Cardiac muscle cell (in vitro differentiated cells and primary cell): ENCODE data around the gene CACNA1S. TPM values are rescaled to one million over a fixed set of nuclear protein-coding genes. Genes with fewer than 3 reads are reported as not detected.

Experiments used
- DNase-seq, 2 donors: peaks; one replicate each; pipeline versions ENCODE4 v3.0.0 to v3.0.0-alpha.2; 2010 to 2017; ENCODE audit warnings: low read depth in 1 of 2, low spot score in 1 of 2
- H3K27ac ChIP-seq: fragments of 200-600 bp; sonication (generic); 2 replicates; pipeline ENCODE4 v1.5.1; 2016
- H3K27me3 ChIP-seq: fragments of 200-600 bp; sonication (generic); 2 replicates; pipeline ENCODE4 v1.6.0; 2016; ENCODE audit warnings: control low read depth
- H3K36me3 ChIP-seq: fragments of 200-600 bp; sonication (generic); 2 replicates; pipeline ENCODE4 v1.5.1; 2016; ENCODE audit warnings: control low read depth
- H3K4me1 ChIP-seq: fragments of 200-600 bp; sonication (generic); 2 replicates; pipeline ENCODE4 v1.8.1; 2017; ENCODE audit warnings: low read depth, mild to moderate bottlenecking, mixed run types
- H3K4me3 ChIP-seq: fragments of 200-600 bp; sonication (generic); 2 replicates; pipeline ENCODE4 v1.5.1; 2016; ENCODE audit warnings: mild to moderate bottlenecking
- H3K9me3 ChIP-seq: fragments of 200-600 bp; sonication (generic); 2 replicates; pipeline ENCODE4 v1.5.1; 2017; ENCODE audit warnings: low read depth, mild to moderate bottlenecking, control low read depth
- CTCF ChIP-seq: IDR thresholded peaks from 2 replicates; pipeline ENCODE4 v1.5.1; 2012; ENCODE audit warnings: low read depth, mild to moderate bottlenecking, low read length
- polyA plus RNA-seq: library from polyadenylated mRNA; unstranded; fragments of >200 nt; fragmentation: Nextera tagmentation; extraction: Ambion mirVana; gene quantifications from 2 replicates; pipeline ENCODE4 v1.2.1, GENCODE V29; 2016
- total RNA-seq: library from RNA; depleted of rRNA; stranded (reverse); fragments of >200 nt; gene quantifications from 2 replicates; pipeline ENCODE4 v1.2.3, GENCODE V29; 2016

The CACNA1S gene
- total and polyA plus RNA-seq, 2 experiments from 2014 or later = 0.30 TPM; not detected in 1

- DNase-seq = no peak
- Histone ChIP-seq H3K27me3 (peaks cover 16% of the 10 kb centered on the region), H3K9me3 (no peaks in the 10 kb centered on the region), H3K36me3 (no peaks in the 10 kb centered on the region), H3K4me1 (peaks cover 23% of the 10 kb centered on the region), H3K4me3 (no peak overlapping the region), H3K27ac (no peak overlapping the region)
- no peak for TF ChIP-seq CTCF
Observed at GRCh38 chr1:201020040-201020591, 92.1 kb downstream of the CACNA1S start.

- peaks cover 24% of the 10 kb centered on the region for H3K4me1 ChIP-seq
- no peaks in the 10 kb centered on the region for H3K9me3 ChIP-seq
- H3K27ac ChIP-seq = no peak overlapping the region
- no peak for TF ChIP-seq CTCF
- no peaks in the 10 kb centered on the region for H3K36me3 ChIP-seq
- no peak overlapping the region for H3K4me3 ChIP-seq
- DNase-seq = peak in 1 of 2 donors; percentile 81
- peaks cover 16% of the 10 kb centered on the region for H3K27me3 ChIP-seq
Observed at GRCh38 chr1:201019321-201019977, 92.8 kb downstream of the CACNA1S start.

- peaks cover 12% of the 10 kb centered on the region for H3K27me3 ChIP-seq
- H3K4me1 ChIP-seq = peaks cover 24% of the 10 kb centered on the region
- H3K9me3 ChIP-seq = no peaks in the 10 kb centered on the region
- DNase-seq = no peak
- TF ChIP-seq CTCF = no peak
- H3K36me3 ChIP-seq = no peaks in the 10 kb centered on the region
- no peak overlapping the region for H3K4me3 ChIP-seq
- no peak overlapping the region for H3K27ac ChIP-seq
Observed at GRCh38 chr1:201017828-201018163, 94.4 kb downstream of the CACNA1S start.

GRCh38 chr1:201016943-201017827 is 95.0 kb downstream of the CACNA1S start:
- H3K36me3 ChIP-seq = no peaks in the 10 kb centered on the region
- peaks cover 6% of the 10 kb centered on the region for H3K27me3 ChIP-seq
- H3K4me3 ChIP-seq = no peak overlapping the region
- H3K9me3 ChIP-seq = no peaks in the 10 kb centered on the region
- no peak for DNase-seq
- no peak overlapping the region for H3K27ac ChIP-seq
- peaks cover 24% of the 10 kb centered on the region for H3K4me1 ChIP-seq
- TF ChIP-seq CTCF = no peak

- TF ChIP-seq CTCF = no peak
- no peaks in the 10 kb centered on the region for H3K36me3 ChIP-seq
- H3K4me3 ChIP-seq = no peak overlapping the region
- H3K27ac ChIP-seq = no peak overlapping the region
- H3K9me3 ChIP-seq = no peaks in the 10 kb centered on the region
- H3K4me1 ChIP-seq = peaks cover 21% of the 10 kb centered on the region
- peak; percentile 44 to 52 for DNase-seq
- no peaks in the 10 kb centered on the region for H3K27me3 ChIP-seq
Observed at GRCh38 chr1:201016211-201016651, 96.0 kb downstream of the CACNA1S start.
